Tibial nerve (tissue), 4 donors: ENCODE results near the gene ESYT2. TPM values are rescaled to one million over a fixed set of nuclear protein-coding genes. Genes with fewer than 3 reads are reported as not detected.
A peak's percentile ranks its signal among the peaks of the same experiment; 100 is the strongest.
"Not testable (repeated sequence)": the region's sequence is repeated elsewhere in the genome, so short reads cannot be mapped to it uniquely, and the experiment has no call there.

Experiments used
- DNase-seq, 2 donors: peaks; one replicate each; pipeline ENCODE4 v3.0.0-alpha.2; 2019; ENCODE audit warnings: low spot score in 2 of 2
- H3K27ac ChIP-seq, 4 donors: fragments of 200-600 bp; sonication (generic) in 3 of 4; one replicate each; pipeline ENCODE4 v1.5.1; 2017 to 2019; ENCODE audit warnings: mild to moderate bottlenecking in 1 of 4
- H3K27me3 ChIP-seq, 2 donors: fragments of 200-600 bp; sonication (generic) in 1 of 2; one replicate each; pipeline versions ENCODE4 v1.5.1 to v1.6.0; 2017 to 2019
- H3K36me3 ChIP-seq, 3 donors: fragments of 200-600 bp; sonication (generic); one replicate each; pipeline ENCODE4 v1.5.1; 2018 to 2019
- H3K4me1 ChIP-seq, 4 donors: fragments of 200-600 bp; sonication (generic) in 3 of 4; one replicate each; pipeline ENCODE4 v1.5.1; 2017 to 2019
- H3K4me3 ChIP-seq, 4 donors: fragments of 200-600 bp; sonication (generic) in 3 of 4; one replicate each; pipeline ENCODE4 v1.5.1; 2017 to 2019; ENCODE audit warnings: mild to moderate bottlenecking in 1 of 4, moderate library complexity in 1 of 4
- H3K9me3 ChIP-seq, 4 donors: fragments of 200-600 bp; sonication (generic) in 3 of 4; one replicate each; pipeline ENCODE4 v1.5.1; 2017 to 2019
- CTCF ChIP-seq, 5 experiments: fragments of 200-600 bp in 3 of 5; fragments of 450-650 bp in 2 of 5; sonication (generic) in 3 of 5; IDR thresholded peaks; one replicate each; pipeline ENCODE4 v1.5.1; 2016 to 2019; ENCODE audit warnings: antibody characterized with exemption in 5 of 5, mild to moderate bottlenecking in 3 of 5, moderate library complexity in 2 of 5
- EP300 ChIP-seq, 2 donors: sonication (generic); formaldehyde crosslinking; IDR thresholded peaks; one replicate each; pipeline ENCODE4 v1.6.1; 2017; ENCODE audit warnings: antibody characterized with exemption in 2 of 2, mild to moderate bottlenecking in 1 of 2
- POLR2A ChIP-seq, 2 donors: fragments of 450-650 bp; IDR thresholded peaks; one replicate each; pipeline ENCODE4 v1.6.1; 2017; ENCODE audit warnings: antibody characterized with exemption in 2 of 2, mild to moderate bottlenecking in 2 of 2, moderate library complexity in 2 of 2
- WGBS, 2 donors: methylation state at CpG; one replicate each; pipeline ENCODE4 v1.1.5; 2018; 5-methylcytosine and 5-hydroxymethylcytosine counted together
- total RNA-seq, 4 donors: library from RNA; depleted of rRNA; stranded (reverse); fragments of >200 nt; gene quantifications; one replicate each; pipeline ENCODE4 v1.1.0, GENCODE V29; 2016

Gene ESYT2
- total RNA-seq, 4 donors from 2014 or later = 91.0 to 124 (median 114) TPM

- no peak for DNase-seq
- peaks cover 0 to 11% (median 0%) of the 10 kb centered on the region in 4 donors for H3K9me3 ChIP-seq
- TF ChIP-seq CTCF (IDR thresholded peaks at IDR 0.05) = no peak
- TF ChIP-seq EP300 (IDR thresholded peaks at IDR 0.05) = no peak
- TF ChIP-seq POLR2A (IDR thresholded peaks at IDR 0.05) = no peak
- H3K4me3 ChIP-seq = no peak overlapping the region
- no peaks in the 10 kb centered on the region for H3K27me3 ChIP-seq
- peak overlapping the region in 1 of 4 donors; percentile 90 for H3K27ac ChIP-seq
- H3K36me3 ChIP-seq = no peaks in the 10 kb centered on the region
- WGBS, 2 donors = 69 to 75% methylated on average over 5 of the region's 5 CpGs
- peaks cover 0 to 28% (median 9%) of the 10 kb centered on the region in 4 donors for H3K4me1 ChIP-seq
These were observed 123.0 kb downstream of the ESYT2 start for GRCh38 chr7:158706273-158706704.

- TF ChIP-seq POLR2A (IDR thresholded peaks at IDR 0.05) = no peak
- no peak for TF ChIP-seq CTCF (IDR thresholded peaks at IDR 0.05)
- H3K9me3 ChIP-seq = peaks cover 0 to 11% (median 0%) of the 10 kb centered on the region in 4 donors
- H3K36me3 ChIP-seq = peaks cover 0 to 6% (median 0%) of the 10 kb centered on the region in 3 donors
- H3K27ac ChIP-seq = peak overlapping the region; percentile 68 to 96 (median 80)
- peaks cover 0 to 28% (median 9%) of the 10 kb centered on the region in 4 donors for H3K4me1 ChIP-seq
- H3K27me3 ChIP-seq = no peaks in the 10 kb centered on the region
- DNase-seq = no peak
- peak overlapping the region; percentile 57 to 97 (median 88) for H3K4me3 ChIP-seq
- 7 to 13% methylated on average over 11 to 15 of the region's 22 CpGs for WGBS, 2 donors
These were observed 124.0 kb downstream of the ESYT2 start for GRCh38 chr7:158705234-158705850.

DNA sequence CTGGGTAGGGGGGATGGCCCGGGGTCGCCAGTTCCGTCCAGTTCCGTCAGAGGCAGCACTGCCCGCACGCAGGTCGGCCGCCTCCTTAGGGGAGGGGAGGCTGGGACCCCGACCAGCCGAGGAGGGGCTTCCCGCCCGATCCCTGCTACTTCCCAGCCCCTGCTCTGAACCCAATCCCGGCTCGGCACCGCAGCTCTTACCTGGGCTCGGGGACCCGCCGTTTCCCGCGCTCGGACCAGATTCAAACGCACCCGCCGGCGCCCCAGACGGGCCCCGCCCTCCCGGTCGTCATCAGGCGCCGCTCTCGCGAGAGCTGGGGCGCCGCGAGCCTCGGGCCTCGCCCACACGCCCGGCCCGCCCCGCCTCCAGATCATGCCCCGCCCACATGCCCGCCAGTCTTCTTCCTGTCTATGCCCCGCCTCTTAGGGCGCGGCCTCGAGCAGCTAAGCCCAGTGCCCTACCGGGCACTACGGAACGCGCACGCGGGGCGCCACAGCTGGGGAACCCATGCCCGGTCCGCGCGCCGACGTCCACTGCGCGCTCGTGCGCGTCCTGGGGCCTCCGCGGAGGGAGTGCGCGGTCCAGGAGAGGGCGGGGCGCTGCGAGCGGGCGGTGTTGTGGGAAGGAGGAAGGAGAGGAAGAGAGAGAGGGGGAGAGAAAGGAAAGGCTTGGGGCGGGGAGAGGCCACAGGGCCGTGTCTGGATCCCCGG is 124.6 kb downstream of the ESYT2 start, which contains the start of gene NCAPG2:
NCAPG2 (minus strand) TSS at position 281 of the 710 bp plus-strand sequence. CDS start 2,905 bp downstream, outside the sequence.
- peak; percentile 95 to 97 for DNase-seq
- Histone ChIP-seq H3K36me3 (peaks cover 0 to 6% (median 0%) of the 10 kb centered on the region in 3 donors), H3K9me3 (peaks cover 0 to 11% (median 0%) of the 10 kb centered on the region in 4 donors), H3K27me3 (no peaks in the 10 kb centered on the region), H3K4me1 (peaks cover 0 to 28% (median 9%) of the 10 kb centered on the region in 4 donors), H3K4me3 (peak within 1 kb of the TSS; percentile 57 to 97 (median 88)), H3K27ac (peak within 1 kb of the TSS; percentile 68 to 96 (median 80))
- WGBS, 2 donors = 0 to 1% methylated on average over 26 to 60 of the region's 78 CpGs
- TF ChIP-seq CTCF (IDR thresholded peaks at IDR 0.05) (peak; percentile 19 to 81 (median 46)), EP300 (IDR thresholded peaks at IDR 0.05) (peak; percentile 26 to 99), POLR2A (IDR thresholded peaks at IDR 0.05) (peak; percentile 95)

DNA sequence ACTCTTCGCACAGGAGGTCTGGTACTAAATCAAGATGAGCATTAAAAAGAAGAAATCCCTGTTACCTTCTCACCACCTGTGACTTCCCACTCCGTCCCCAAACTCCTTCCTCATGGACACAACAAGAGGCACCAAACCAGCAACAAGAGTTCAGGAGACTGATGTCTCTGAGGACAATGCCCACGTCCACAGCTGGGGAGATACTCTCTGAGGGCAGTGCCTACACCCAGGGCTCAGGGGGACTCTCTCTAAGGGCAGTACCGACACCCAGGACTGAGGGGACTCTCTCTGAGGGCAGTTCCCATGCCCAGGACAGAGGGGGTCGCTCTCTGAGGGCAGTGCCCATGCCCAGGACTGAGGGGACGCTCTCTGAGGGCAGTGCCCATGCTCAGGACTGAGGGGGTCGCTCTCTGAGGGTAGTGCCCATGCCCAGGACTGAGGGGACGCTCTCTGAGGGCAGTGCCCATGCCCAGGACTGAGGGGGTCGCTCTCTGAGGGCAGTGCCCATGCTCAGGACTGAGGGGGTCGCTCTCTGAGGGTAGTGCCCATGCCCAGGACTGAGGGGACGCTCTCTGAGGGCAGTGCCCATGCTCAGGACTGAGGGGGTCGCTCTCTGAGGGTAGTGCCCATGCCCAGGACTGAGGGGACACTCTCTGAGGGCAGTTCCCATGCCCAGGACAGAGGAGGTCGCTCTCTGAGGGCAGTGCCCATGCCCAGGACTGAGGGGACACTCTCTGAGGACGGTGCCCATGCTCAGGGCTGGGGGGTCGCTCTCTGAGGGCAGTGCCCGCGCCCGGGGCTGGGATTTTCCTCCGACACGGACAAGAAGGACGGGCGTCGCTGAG is 125.4 kb downstream of the ESYT2 start:
- WGBS, 2 donors = 26 to 27% methylated on average over 12 to 16 of the region's 23 CpGs
- H3K4me3 ChIP-seq = peak overlapping the region; percentile 57 to 97 (median 88)
- peaks cover 0 to 28% (median 9%) of the 10 kb centered on the region in 4 donors for H3K4me1 ChIP-seq
- H3K36me3 ChIP-seq, H3K27me3 ChIP-seq, DNase-seq: not testable (repeated sequence)
- H3K27ac ChIP-seq = peak overlapping the region; percentile 68 to 96 (median 80)
- H3K9me3 ChIP-seq = peaks cover 0 to 11% (median 0%) of the 10 kb centered on the region in 4 donors

GRCh38 chr7:158702944-158703343 is 126.4 kb downstream of the ESYT2 start:
- Histone ChIP-seq H3K4me1 (peaks cover 0 to 28% (median 9%) of the 10 kb centered on the region in 4 donors), H3K4me3 (no peak overlapping the region), H3K27ac (no peak overlapping the region), H3K27me3 (no peaks in the 10 kb centered on the region), H3K9me3 (peaks cover 0 to 11% (median 0%) of the 10 kb centered on the region in 4 donors), H3K36me3 (peaks cover 0 to 6% (median 0%) of the 10 kb centered on the region in 3 donors)
- no peak for DNase-seq
- TF ChIP-seq EP300 (IDR thresholded peaks at IDR 0.05) (no peak), CTCF (IDR thresholded peaks at IDR 0.05) (no peak), POLR2A (IDR thresholded peaks at IDR 0.05) (no peak)
- WGBS, 2 donors = 39 to 45% methylated on average over 3 of the region's 3 CpGs
